D721Med (cell line): ENCODE data around the gene ODF2.
"Not testable (repeated sequence)": the region's sequence is repeated elsewhere in the genome, so short reads cannot be mapped to it uniquely, and the experiment has no call there.

Experiments used
- DNase-seq: peaks from one replicate; pipeline ENCODE4 v3.0.0; 2011; ENCODE audit warnings: low spot score; ENCODE audit not compliant: insufficient read length
- FAIRE-seq: peaks from 2 replicates; lab custom pipeline; 2011; peaks lifted over from hg19 to GRCh38; lab: Jason Lieb, UNC
- CTCF ChIP-seq: IDR thresholded peaks from 2 replicates; pipeline ENCODE4 v1.5.1; 2012; ENCODE audit warnings: mild to moderate bottlenecking, control low read depth; ENCODE audit not compliant: insufficient read depth; ENCODE audit errors: missing control alignments

ODF2 gene

DNA sequence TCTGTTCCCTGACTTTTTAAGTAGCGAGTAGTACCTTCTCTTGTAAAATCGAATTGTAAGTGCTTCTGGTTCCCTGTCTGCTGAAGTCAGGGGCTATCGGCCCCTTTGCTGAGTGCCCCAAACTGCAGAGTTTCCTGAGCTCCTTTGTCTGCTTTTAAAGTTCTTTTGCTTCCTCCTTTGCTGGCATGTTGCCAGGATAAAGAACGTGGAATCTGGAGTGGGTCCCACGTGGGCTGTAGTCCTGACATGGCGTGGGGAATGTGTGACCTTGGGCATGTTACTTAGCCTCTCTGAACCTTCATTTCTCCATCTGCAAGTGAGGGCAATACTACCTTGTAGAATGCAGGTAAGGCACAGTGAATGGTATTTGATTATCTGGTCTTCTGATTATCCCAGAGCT, 13.7 kb upstream of the ODF2 start:
- TF ChIP-seq CTCF = no peak
- DNase-seq (no peak), FAIRE-seq (no peak)

- not testable (repeated sequence) for FAIRE-seq
These were observed 9.3 kb upstream of the ODF2 start for GRCh38 chr9:128446505-128446904.

DNA sequence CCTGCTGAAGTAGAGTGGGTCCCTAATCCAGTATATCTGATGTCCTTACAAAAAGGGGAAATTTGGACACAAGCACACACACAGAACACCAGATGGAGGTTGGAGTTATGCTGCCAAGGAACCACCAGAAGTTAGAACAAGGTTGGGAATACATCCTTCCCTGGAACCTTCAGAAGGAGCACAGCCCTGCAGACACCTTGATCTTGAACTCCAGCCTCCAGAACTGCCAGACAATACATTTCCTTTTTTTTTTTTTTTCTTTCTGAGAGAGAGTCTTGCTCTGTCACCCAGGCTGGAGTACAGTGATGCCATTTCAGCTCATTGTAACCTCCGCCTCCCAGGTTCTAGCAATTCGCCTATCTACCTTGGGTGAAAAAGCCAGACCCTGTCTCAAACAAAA, 7.1 kb upstream of the ODF2 start:
- TF ChIP-seq CTCF = no peak
- FAIRE-seq (no peak), DNase-seq (no peak)

More at GRCh38 chr9:128446505-128446904, 9.3 kb upstream of the ODF2 start:
- not testable (repeated sequence) for DNase-seq

- TF ChIP-seq CTCF = no peak
- DNase-seq (no peak), FAIRE-seq (no peak)
These were observed 815 bp upstream of the ODF2 start for GRCh38 chr9:128454991-128455390.

GRCh38 chr9:128456613-128457061, 831 bp downstream of the ODF2 start:
- DNase-seq = peak; percentile 86
- TF ChIP-seq CTCF = no peak
- FAIRE-seq = no peak

- TF ChIP-seq CTCF = no peak
- DNase-seq = no peak
- no peak for FAIRE-seq
These were observed 1.4 kb downstream of the ODF2 start for GRCh38 chr9:128457207-128457606.

DNA sequence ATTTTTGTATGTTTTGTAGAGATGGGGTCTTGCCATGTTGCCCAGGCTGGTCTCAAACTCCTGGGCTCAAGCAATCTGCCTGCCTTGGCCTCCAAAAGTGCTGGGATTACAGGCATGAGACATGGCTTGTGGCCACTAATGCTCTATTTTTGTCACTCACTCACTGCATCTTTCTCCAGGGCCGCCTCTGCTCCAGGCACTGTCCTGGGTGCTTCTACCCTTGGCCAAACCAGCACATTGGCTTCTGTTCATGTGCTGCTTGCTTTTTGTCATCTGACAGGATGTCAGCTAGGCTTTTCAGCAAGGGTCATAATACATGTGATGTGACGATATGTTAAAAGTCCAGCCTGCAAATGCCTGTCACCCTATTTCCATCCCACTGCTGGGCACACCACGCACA, 3.2 kb downstream of the ODF2 start:
- no peak for TF ChIP-seq CTCF
- FAIRE-seq = no peak
- no peak for DNase-seq

GRCh38 chr9:128469070-128469469, 13.3 kb downstream of the ODF2 start:
- no peak for FAIRE-seq
- DNase-seq = no peak
- no peak for TF ChIP-seq CTCF
